GM23338 (cell line): Measurements from ENCODE around the gene SLC39A11. TPM values are rescaled to one million over a fixed set of nuclear protein-coding genes. Genes with fewer than 3 reads are reported as not detected.

Experiments used
- ATAC-seq: fragments of 200-7000 bp; cut with Tn5 transposase; 3 replicates; pipeline ENCODE4 v1.9.1; 2020
- DNase-seq: peaks from one replicate; pipeline ENCODE4 v3.0.0-alpha.2; 2015; ENCODE audit warnings: low spot score
- H2AFZ ChIP-seq: fragments of 200-600 bp; sonication (generic); 2 replicates; pipeline ENCODE4 v1.8.0; 2016; ENCODE audit warnings: antibody characterized with exemption, mild to moderate bottlenecking, moderate library complexity
- H3F3A ChIP-seq: fragments of 200-600 bp; sonication (generic); replicated peaks from 2 replicates; pipeline ENCODE4 v1.8.0; 2017; ENCODE audit warnings: antibody characterized with exemption, mixed run types, low read depth
- H3K27ac ChIP-seq: fragments of 200-600 bp; sonication (generic); 2 replicates; pipeline ENCODE4 v1.6.1; 2016; ENCODE audit warnings: low read depth
- H3K27me3 ChIP-seq: fragments of 200-600 bp; sonication (generic); 2 replicates; pipeline ENCODE4 v1.8.0; 2016; ENCODE audit warnings: mild to moderate bottlenecking, mixed run types, moderate library complexity; ENCODE audit not compliant: insufficient read depth
- H3K36me3 ChIP-seq: fragments of 200-600 bp; sonication (generic); 2 replicates; pipeline ENCODE4 v1.8.0; 2016; ENCODE audit warnings: mild to moderate bottlenecking; ENCODE audit not compliant: insufficient read depth
- H3K4me1 ChIP-seq: fragments of 200-600 bp; sonication (generic); 2 replicates; pipeline ENCODE4 v1.8.0; 2016; ENCODE audit warnings: mild to moderate bottlenecking, moderate library complexity; ENCODE audit not compliant: insufficient read depth
- H3K4me2 ChIP-seq: fragments of 200-600 bp; sonication (generic); 2 replicates; pipeline ENCODE4 v1.7.1; 2017; ENCODE audit warnings: mixed run types
- H3K4me3 ChIP-seq: fragments of 200-600 bp; sonication (generic); 2 replicates; pipeline ENCODE4 v1.6.1; 2016; ENCODE audit warnings: mixed run types
- H3K79me2 ChIP-seq: fragments of 200-600 bp; sonication (generic); replicated peaks from 2 replicates; pipeline ENCODE4 v1.8.0; 2017; ENCODE audit warnings: mild to moderate bottlenecking; ENCODE audit not compliant: insufficient read depth
- H3K9me2 ChIP-seq: fragments of 200-600 bp; sonication (generic); 2 replicates; pipeline ENCODE4 v1.8.0; 2017; ENCODE audit not compliant: insufficient read depth
- H4K20me1 ChIP-seq: fragments of 200-600 bp; sonication (generic); replicated peaks from 2 replicates; pipeline ENCODE4 v1.8.0; 2017; ENCODE audit warnings: mild to moderate bottlenecking; ENCODE audit not compliant: insufficient read depth
- H3K27ac Mint-ChIP-seq: 2 replicates; pipeline ENCODE4 v1.8.0; 2020; ENCODE audit warnings: inconsistent platforms, mild to moderate bottlenecking, moderate library complexity, mixed read lengths
- H3K27me3 Mint-ChIP-seq: 3 replicates; pipeline ENCODE4 v1.8.0; 2022; ENCODE audit warnings: low read depth, mild to moderate bottlenecking, moderate library complexity, mixed read lengths, inconsistent platforms; ENCODE audit not compliant: insufficient read depth, poor library complexity
- H3K36me3 Mint-ChIP-seq: 3 replicates; pipeline ENCODE4 v1.8.0; 2021; ENCODE audit warnings: low read depth, mild to moderate bottlenecking, inconsistent platforms, moderate library complexity, mixed read lengths
- H3K4me1 Mint-ChIP-seq: 3 replicates; pipeline ENCODE4 v1.8.0; 2020; ENCODE audit warnings: mild to moderate bottlenecking, inconsistent platforms, mixed read lengths
- H3K4me3 Mint-ChIP-seq: 3 replicates; pipeline ENCODE4 v1.8.0; 2021; ENCODE audit warnings: moderate library complexity, mild to moderate bottlenecking, inconsistent platforms, mixed read lengths
- H3K9me3 Mint-ChIP-seq: 3 replicates; pipeline ENCODE4 v1.8.0; 2020; ENCODE audit warnings: moderate library complexity, mild to moderate bottlenecking, inconsistent platforms, mixed read lengths
- CREB1 ChIP-seq: fragments of 250-450 bp; sonication (Bioruptor Pico); IDR thresholded peaks from 2 replicates; pipeline ENCODE4 v1.5.0; 2020; ENCODE audit warnings: low read depth, mild to moderate bottlenecking, moderate library complexity
- EZH2 ChIP-seq: fragments of 200-600 bp; sonication (generic); IDR thresholded peaks from one replicate; pipeline ENCODE4 v1.8.0; 2017; ENCODE audit warnings: antibody characterized with exemption, mild to moderate bottlenecking, low read depth; ENCODE audit not compliant: unreplicated experiment
- EZH2phosphoT487 ChIP-seq: fragments of 200-600 bp; sonication (generic); IDR thresholded peaks from one replicate; pipeline ENCODE4 v1.8.1; 2018; ENCODE audit warnings: antibody characterized with exemption; ENCODE audit not compliant: unreplicated experiment
- JUNB ChIP-seq: IDR thresholded peaks from one replicate; pipeline ENCODE4 v1.6.1; 2016; ENCODE audit warnings: antibody characterized with exemption; ENCODE audit not compliant: unreplicated experiment
- NANOG ChIP-seq: IDR thresholded peaks from 2 replicates; pipeline ENCODE4 v1.6.1; 2016; ENCODE audit warnings: antibody characterized with exemption, borderline replicate concordance
- POLR2AphosphoS5 ChIP-seq: IDR thresholded peaks from 2 replicates; pipeline ENCODE4 v1.6.1; 2016; ENCODE audit warnings: antibody characterized with exemption, low read depth
- REST ChIP-seq: IDR thresholded peaks from one replicate; pipeline ENCODE4 v1.6.1; 2018; ENCODE audit warnings: antibody characterized with exemption; ENCODE audit not compliant: unreplicated experiment
- STAT1 ChIP-seq: IDR thresholded peaks from one replicate; pipeline ENCODE4 v1.6.1; 2016; ENCODE audit warnings: antibody characterized with exemption; ENCODE audit not compliant: unreplicated experiment
- ZNF114 ChIP-seq: fragments of 250-450 bp; sonication (Bioruptor Pico); IDR thresholded peaks from 2 replicates; pipeline ENCODE4 v1.5.0; 2020; ENCODE audit warnings: mild to moderate bottlenecking, moderate library complexity
- ZNF331 ChIP-seq: fragments of 250-450 bp; sonication (Bioruptor Pico); IDR thresholded peaks from 2 replicates; pipeline ENCODE4 v1.5.0; 2020; ENCODE audit warnings: low read depth, mild to moderate bottlenecking, moderate library complexity
- polyA plus RNA-seq: library from polyadenylated mRNA; unstranded; fragments of >200 nt; fragmentation: Nextera tagmentation; extraction: Ambion mirVana; gene quantifications from 2 replicates; pipeline ENCODE4 v1.2.1, GENCODE V29; 2016
- total RNA-seq: library from RNA; depleted of rRNA; stranded (reverse); fragments of >200 nt; shearing (Covaris generic); gene quantifications from 2 replicates; pipeline ENCODE4 v1.2.3, GENCODE V29; 2014
- TF ChIP-seq, protein P1 (sequence below): IDR thresholded peaks from 2 replicates; pipeline ENCODE4 v1.6.1; 2016; ENCODE audit warnings: antibody characterized with exemption
- TF ChIP-seq, protein P2 (sequence below), 2 experiments: fragments of 200-600 bp in 1 of 2; sonication (generic) in 1 of 2; conservative IDR thresholded peaks; 2 replicates each; pipeline versions ENCODE4 v1.5.1 to v1.6.1; 2016 to 2017; ENCODE audit warnings: antibody characterized with exemption in 2 of 2, low read depth in 2 of 2, mild to moderate bottlenecking in 2 of 2, moderate library complexity in 1 of 2

SLC39A11 gene
- total and polyA plus RNA-seq, 2 experiments from 2014 or later = 10.8 to 18.1 TPM

GRCh38 chr17:72749119-72749572, 343.3 kb downstream of the SLC39A11 start:
- H3K27me3 Mint-ChIP-seq = no peaks in the 10 kb centered on the region
- no peak overlapping the region for H3K4me3 ChIP-seq
- no peak overlapping the region for H3K27ac Mint-ChIP-seq
- no peaks in the 10 kb centered on the region for H3K4me1 ChIP-seq
- no peak overlapping the region for H2AFZ ChIP-seq
- no peaks in the 10 kb centered on the region for H3K4me1 Mint-ChIP-seq
- no peak overlapping the region for H3K4me3 Mint-ChIP-seq
- H4K20me1 ChIP-seq = no peaks in the 10 kb centered on the region
- DNase-seq = no peak
- ATAC-seq = no peak
- no peak overlapping the region for H3K27ac ChIP-seq
- H3K9me2 ChIP-seq = no peaks in the 10 kb centered on the region
- H3K36me3 ChIP-seq = no peaks in the 10 kb centered on the region
- peaks cover 5% of the 10 kb centered on the region; the same call in 1 of the 3 replicates for H3K9me3 Mint-ChIP-seq
- no peaks in the 10 kb centered on the region for H3K27me3 ChIP-seq
- TF ChIP-seq, protein P1, sequence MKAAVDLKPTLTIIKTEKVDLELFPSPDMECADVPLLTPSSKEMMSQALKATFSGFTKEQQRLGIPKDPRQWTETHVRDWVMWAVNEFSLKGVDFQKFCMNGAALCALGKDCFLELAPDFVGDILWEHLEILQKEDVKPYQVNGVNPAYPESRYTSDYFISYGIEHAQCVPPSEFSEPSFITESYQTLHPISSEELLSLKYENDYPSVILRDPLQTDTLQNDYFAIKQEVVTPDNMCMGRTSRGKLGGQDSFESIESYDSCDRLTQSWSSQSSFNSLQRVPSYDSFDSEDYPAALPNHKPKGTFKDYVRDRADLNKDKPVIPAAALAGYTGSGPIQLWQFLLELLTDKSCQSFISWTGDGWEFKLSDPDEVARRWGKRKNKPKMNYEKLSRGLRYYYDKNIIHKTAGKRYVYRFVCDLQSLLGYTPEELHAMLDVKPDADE = no peak
- TF ChIP-seq POLR2AphosphoS5 = no peak
- no peak for TF ChIP-seq ZNF114
- TF ChIP-seq EZH2 = no peak
- TF ChIP-seq REST = no peak
- no peak for TF ChIP-seq STAT1
- TF ChIP-seq ZNF331 = no peak
- TF ChIP-seq CREB1 = no peak
- TF ChIP-seq EZH2phosphoT487 = no peak
- no peak for TF ChIP-seq JUNB
- no peak for TF ChIP-seq NANOG
- peaks cover 3% of the 10 kb centered on the region; the same call in 1 of the 3 replicates for H3K36me3 Mint-ChIP-seq
- no peak overlapping the region for H3K4me2 ChIP-seq
- H3F3A ChIP-seq = no peaks in the 10 kb centered on the region
- H3K79me2 ChIP-seq = no peaks in the 10 kb centered on the region

GRCh38 chr17:72747501-72747900, 345.0 kb downstream of the SLC39A11 start:
- Histone ChIP-seq H3K27me3 (no peaks in the 10 kb centered on the region), H2AFZ (no peak overlapping the region), H3K4me2 (no peak overlapping the region), H3K4me1 (peaks cover 14% of the 10 kb centered on the region), H3K79me2 (no peaks in the 10 kb centered on the region), H3K36me3 (no peaks in the 10 kb centered on the region), H3K4me3 (no peak overlapping the region), H4K20me1 (no peaks in the 10 kb centered on the region), H3K9me2 (no peaks in the 10 kb centered on the region), H3F3A (0 out of 2 replicates have a peak, but pooled peaks cover 4% of the 10 kb centered on the region), H3K27ac (no peak overlapping the region)
- Mint-ChIP-seq H3K27me3 (peaks cover 2% of the 10 kb centered on the region), H3K4me1 (peaks cover 15% of the 10 kb centered on the region), H3K9me3 (peaks cover 5% of the 10 kb centered on the region; the same call in 1 of the 3 replicates), H3K27ac (no peak overlapping the region), H3K36me3 (peaks cover 3% of the 10 kb centered on the region; the same call in 1 of the 3 replicates), H3K4me3 (no peak overlapping the region)
- DNase-seq = no peak
- ATAC-seq = no peak
- TF ChIP-seq, protein P2, sequence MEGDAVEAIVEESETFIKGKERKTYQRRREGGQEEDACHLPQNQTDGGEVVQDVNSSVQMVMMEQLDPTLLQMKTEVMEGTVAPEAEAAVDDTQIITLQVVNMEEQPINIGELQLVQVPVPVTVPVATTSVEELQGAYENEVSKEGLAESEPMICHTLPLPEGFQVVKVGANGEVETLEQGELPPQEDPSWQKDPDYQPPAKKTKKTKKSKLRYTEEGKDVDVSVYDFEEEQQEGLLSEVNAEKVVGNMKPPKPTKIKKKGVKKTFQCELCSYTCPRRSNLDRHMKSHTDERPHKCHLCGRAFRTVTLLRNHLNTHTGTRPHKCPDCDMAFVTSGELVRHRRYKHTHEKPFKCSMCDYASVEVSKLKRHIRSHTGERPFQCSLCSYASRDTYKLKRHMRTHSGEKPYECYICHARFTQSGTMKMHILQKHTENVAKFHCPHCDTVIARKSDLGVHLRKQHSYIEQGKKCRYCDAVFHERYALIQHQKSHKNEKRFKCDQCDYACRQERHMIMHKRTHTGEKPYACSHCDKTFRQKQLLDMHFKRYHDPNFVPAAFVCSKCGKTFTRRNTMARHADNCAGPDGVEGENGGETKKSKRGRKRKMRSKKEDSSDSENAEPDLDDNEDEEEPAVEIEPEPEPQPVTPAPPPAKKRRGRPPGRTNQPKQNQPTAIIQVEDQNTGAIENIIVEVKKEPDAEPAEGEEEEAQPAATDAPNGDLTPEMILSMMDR (conservative IDR thresholded peaks at IDR 0.05; ENCODE audit: low read depth in 2 of 2) = no peak
- no peak for TF ChIP-seq EZH2
- TF ChIP-seq JUNB = no peak
- TF ChIP-seq, protein P1 = no peak
- no peak for TF ChIP-seq ZNF114
- TF ChIP-seq REST = no peak
- TF ChIP-seq CREB1 = no peak
